GM21529 (cell line): ENCODE data around the gene PCYOX1L.
"Not testable (repeated sequence)": the region's sequence is repeated elsewhere in the genome, so short reads cannot be mapped to it uniquely, and the experiment has no call there.

ENCODE experiments used
- ATAC-seq: cut with Tn5 transposase; IDR thresholded peaks from one replicate; pipeline ENCODE4 v1.9.1; 2021; ENCODE audit not compliant: unreplicated experiment

PCYOX1L gene

DNA sequence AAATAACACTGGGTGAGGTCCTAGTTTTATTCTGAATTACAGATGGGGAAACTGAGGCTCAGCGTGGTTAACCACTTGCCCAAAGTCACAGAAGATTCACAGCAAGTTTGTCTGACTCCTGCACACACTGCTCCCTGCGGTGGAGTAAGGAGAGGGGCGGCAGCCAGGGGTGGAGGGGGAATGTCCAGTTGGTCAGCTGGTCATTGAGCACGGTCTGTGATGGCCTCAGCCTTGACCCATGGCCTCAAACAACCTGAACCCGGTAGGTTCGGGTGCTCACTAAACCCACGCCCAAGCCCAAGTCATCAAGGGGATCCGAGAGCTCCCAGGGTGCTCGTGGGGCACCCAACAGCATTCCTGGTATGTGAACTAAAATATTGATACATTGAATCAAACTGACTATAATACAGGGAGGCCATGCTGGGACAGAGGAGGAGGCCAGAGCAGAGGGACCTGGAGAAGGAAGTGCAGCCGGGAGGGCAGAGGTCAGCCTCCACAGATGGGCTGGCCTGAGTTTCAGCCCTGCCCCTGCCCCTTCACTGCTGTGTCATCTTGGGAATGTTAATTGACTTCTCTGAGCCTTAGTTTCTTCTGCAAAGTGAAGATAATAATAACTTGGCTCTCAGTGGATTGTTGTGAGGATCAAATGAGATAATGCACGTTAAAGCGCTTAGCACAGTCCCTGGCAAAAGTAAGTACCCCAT lies 24.8 kb downstream of the PCYOX1L start:
- no peak for ATAC-seq

GRCh38 chr5:149383399-149383798 lies 25.6 kb downstream of the PCYOX1L start:
- no peak for ATAC-seq

DNA sequence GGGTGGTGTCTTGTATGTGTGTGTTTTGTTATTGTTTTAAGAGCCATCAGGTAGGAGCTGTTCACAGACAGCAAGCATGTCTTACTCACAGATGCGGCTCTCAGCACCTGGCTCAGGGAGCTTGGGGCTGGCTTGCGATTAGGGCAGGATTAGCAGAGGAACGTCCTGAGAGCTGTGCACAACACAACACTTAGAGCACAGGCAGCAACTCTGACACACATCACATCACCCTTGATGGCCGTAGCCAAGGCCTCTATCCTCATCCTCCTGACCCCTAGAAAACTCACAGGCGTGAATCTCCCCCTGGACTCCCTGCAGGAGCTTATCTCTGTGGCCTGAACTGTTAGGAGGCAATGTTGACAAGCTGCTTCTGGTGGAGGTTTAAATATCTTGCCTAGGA lies 28.3 kb downstream of the PCYOX1L start:
- no peak for ATAC-seq

- no peak for ATAC-seq
These were observed 29.3 kb downstream of the PCYOX1L start for GRCh38 chr5:149387081-149387631.

DNA sequence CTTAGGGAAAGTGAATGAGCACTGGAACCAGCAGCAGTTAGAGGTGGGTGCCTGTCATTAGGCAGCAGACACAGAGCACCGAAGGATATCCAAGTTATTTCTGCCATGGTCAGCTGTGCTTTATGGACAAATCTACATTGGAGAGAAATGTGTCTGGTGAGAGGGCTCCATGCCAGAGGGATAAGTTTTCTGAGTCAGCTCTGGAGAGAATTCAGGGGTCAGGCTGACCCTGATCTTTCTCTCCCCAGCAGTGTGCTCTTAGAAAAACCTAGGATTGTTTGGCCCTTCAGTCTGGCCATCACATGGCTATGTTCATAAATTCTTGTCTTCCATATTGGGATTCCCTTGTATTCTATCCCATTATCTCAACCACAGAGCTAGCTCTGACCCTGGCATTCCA lies 30.1 kb downstream of the PCYOX1L start:
- ATAC-seq: no peak

DNA sequence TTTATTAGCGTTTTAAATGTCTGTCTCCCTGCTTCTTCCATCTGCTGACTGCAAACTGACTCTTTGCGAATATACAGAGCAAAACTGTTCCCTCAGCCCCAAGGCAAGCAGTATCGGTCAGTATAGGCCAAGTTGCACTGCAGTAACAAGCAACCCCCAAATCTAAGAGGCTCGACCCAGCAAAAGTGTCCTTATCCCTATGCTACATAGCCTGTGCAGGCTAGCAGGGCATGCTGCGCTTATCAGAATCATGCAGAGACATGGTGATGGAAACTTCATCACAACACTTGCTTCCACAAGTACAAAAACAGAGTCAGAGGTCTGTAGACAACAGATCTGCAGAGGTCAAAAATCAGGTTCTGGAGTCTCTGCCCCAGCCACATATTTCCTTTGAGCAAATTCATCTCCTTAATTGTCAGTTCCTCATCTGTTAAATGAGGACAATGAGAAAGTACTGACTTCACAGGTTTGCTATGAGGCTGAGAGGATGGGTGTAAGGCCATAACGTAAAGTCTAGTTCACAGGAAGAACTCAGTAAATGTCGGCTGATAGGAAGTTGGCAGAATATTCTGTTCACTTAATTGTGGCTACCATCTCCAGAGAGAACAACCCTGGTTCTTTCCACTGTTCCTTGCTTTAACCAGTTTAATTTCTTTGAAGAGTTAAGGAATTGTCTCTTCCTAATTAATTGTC lies 30.8 kb downstream of the PCYOX1L start:
- ATAC-seq: no peak

DNA sequence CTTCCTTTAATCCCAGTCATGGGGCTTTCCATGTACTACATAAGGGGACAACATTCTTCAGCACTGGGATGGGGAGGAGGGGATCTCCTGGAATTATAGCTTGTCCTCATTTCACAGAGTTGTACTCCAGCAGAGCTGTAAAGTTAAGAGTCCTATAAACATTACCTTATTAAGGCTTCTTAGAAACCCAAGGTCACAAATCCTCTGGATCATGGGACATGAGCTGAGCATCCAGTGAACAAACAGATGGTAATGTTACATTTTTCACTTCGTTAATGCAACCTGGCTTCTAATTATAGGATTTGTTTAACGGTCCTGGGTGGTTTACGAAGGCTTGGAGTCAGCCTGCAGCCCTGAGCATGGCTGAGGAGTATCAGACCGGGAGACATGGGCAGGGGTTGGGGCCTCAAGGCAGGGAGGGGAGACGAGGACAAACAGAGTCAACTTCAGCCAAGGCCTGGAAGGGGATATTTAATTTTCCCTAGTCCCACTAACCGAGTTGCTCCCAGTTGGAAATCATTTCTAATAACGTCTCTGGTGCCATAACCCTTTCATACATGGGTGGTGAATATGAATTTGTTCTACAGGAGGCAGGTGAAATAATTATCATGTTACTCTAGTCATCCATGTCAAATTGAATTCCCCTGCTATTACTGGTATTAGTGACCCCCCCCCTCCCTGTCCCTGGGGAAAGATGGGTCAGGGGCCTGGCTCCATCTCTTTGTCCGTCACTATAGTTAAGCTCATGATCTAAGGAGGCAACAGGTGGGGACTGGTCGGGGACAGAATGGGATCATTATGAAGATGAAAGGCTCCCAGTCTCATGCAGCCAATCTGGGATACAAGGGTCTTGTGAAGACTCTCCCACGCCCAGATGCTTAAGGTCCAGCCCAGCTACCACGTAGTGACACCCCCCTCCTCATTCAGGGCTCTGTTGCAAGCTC lies 32.0 kb downstream of the PCYOX1L start:
- no peak for ATAC-seq

GRCh38 chr5:149391076-149391475 lies 33.2 kb downstream of the PCYOX1L start:
- ATAC-seq: not testable (repeated sequence)

DNA sequence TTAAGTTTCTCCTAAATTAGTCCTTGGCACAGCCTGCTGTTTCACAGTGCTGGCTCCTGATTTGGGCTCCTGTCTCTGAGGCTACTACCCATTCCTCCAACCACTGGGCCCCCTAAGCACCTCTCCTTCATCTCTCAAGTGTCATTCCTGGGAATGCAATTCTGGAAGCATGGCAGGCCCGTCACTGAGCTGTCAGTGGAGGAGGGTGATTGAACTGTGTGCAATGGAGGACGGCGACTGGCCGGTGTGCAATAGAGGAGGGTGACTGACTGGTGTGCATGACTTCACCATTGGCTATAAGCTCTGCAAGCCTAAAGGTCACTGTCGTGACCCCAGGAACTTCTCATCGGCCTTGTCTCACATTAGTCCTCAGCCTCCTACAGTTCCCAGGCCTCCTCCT lies 33.7 kb downstream of the PCYOX1L start:
- ATAC-seq: no peak

- ATAC-seq: no peak
These were observed 34.9 kb downstream of the PCYOX1L start for GRCh38 chr5:149392718-149393117.

- not testable (repeated sequence) for ATAC-seq
These were observed 37.1 kb downstream of the PCYOX1L start for GRCh38 chr5:149394996-149395395.

DNA sequence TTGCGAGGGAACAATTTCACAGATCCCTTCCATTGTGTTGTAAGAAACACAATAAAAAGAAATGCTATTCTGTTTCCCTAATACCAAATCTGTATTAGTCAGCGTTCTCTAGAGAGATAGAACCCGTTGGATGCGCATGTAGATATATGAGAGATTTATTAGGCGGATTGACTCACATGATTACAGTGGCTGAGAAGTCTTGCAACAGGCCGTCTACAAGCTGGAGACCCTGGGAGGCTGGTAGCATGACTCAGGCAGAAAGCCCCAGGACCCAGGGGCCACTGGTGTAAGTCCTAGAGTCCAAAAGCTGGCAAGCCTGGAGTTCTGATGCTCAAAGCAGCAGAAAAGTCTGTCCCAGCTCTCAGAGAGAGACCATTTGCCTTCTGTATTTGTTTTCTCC lies 39.7 kb downstream of the PCYOX1L start:
- no peak for ATAC-seq

GRCh38 chr5:149398747-149399266 lies 41.0 kb downstream of the PCYOX1L start:
- not testable (repeated sequence) for ATAC-seq

DNA sequence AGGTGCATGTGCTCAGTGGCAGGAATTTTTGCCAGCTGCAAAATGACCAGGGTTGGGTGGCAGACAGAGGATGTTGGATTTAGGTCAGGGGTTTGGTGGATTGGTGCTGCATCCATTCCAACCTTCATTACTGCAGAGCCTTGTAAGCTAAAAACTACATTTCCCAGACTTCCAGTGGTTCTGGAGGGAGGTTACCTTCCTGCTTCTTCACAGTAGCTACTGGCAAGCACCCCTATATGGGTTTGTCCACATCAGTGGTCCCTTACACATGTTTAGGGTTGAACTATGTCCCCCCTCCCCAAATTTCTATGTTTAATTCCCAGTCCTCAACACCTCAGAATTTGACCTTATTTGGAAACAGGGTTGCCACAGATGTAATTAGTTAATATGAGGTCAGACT lies 41.9 kb downstream of the PCYOX1L start:
- no peak for ATAC-seq

- ATAC-seq: no peak
These were observed 42.5 kb downstream of the PCYOX1L start for GRCh38 chr5:149400304-149400703.

GRCh38 chr5:149401051-149401450 lies 43.2 kb downstream of the PCYOX1L start:
- ATAC-seq: no peak

GRCh38 chr5:149402291-149402690 lies 44.4 kb downstream of the PCYOX1L start:
- ATAC-seq: no peak

DNA sequence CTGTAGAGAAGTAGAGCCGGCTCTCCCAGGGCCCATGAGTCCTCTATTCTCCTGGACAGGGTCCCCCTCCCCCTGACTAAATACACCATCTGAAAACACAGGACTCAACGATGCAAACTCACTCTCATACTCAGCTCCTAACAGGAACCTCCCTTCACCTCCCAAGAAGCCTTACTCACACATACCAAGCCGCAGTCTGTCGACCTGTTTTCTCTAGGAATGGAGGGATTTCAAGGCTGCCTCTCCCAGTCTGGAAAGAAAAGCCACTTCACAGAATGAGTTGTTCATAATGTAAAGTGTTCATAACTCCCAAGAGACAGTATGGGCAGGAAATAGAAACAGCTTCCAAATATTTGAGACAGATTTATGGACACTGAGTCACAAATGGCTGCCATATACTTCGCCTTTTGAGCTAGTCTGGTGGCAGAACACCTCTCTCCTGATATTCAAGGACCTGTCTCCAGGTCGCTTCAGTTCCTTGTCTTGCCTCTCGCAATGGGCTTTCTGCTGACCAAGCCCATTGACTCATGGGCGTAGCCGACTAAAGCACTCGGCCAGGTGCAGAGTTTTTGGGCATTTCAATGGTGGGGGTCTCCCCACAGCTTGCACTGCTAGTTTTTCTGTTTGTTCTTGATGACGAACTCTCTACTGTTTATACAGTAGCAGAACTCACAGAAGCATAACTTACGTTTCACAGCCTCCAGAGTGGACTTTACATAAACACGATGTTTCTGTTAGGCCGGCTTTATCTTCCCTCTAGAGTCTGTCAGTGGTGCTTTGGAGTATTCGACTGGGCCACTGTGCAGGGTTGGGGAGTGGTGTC lies 46.3 kb downstream of the PCYOX1L start:
- ATAC-seq: no peak

- ATAC-seq: no peak
These were observed 47.1 kb downstream of the PCYOX1L start for GRCh38 chr5:149404746-149405549.
